Psoas muscle (tissue), 8 donors: Measurements from ENCODE around the gene MMP24. TPM values are rescaled to one million over a fixed set of nuclear protein-coding genes. Genes with fewer than 3 reads are reported as not detected.

Experiments used
- ATAC-seq, 4 donors: fragments of 200-7000 bp; cut with Tn5 transposase; one replicate each; pipeline ENCODE4 v1.9.1; 2020; ENCODE audit warnings: moderate library complexity in 3 of 4, mild to moderate bottlenecking in 2 of 4
- DNase-seq, 2 donors: peaks; one replicate each; pipeline ENCODE4 v3.0.0-alpha.2; 2020
- H3K27ac ChIP-seq: fragments of 200-600 bp; one replicate; pipeline ENCODE4 v1.8.0; 2022
- H3K27me3 ChIP-seq, 3 donors: fragments of 200-600 bp in 1 of 3; one replicate each; pipeline versions ENCODE4 v1.6.1 to v1.8.0; 2013 to 2022; ENCODE audit warnings: low read length in 2 of 3, mild to moderate bottlenecking in 2 of 3, moderate library complexity in 1 of 3; ENCODE audit not compliant: insufficient read depth in 3 of 3
- H3K36me3 ChIP-seq, 2 donors: fragments of 200-600 bp in 1 of 2; one replicate each; pipeline versions ENCODE4 v1.6.1 to v1.8.0; 2013 to 2022; ENCODE audit warnings: low read depth in 1 of 2, mild to moderate bottlenecking in 1 of 2, moderate library complexity in 1 of 2; ENCODE audit not compliant: insufficient read depth in 1 of 2
- H3K4me1 ChIP-seq: fragments of 200-600 bp; one replicate; pipeline ENCODE4 v1.8.0; 2022
- H3K4me3 ChIP-seq: fragments of 200-600 bp; one replicate; pipeline ENCODE4 v1.8.0; 2022; ENCODE audit warnings: mild to moderate bottlenecking
- H3K9me3 ChIP-seq: fragments of 200-600 bp; one replicate; pipeline ENCODE4 v1.8.0; 2022
- WGBS, 3 donors: extraction: QIAGEN DNeasy Blood & Tissue Kit; methylation state at CpG; one replicate each; pipeline versions ENCODE4 v1.1.6 to v1.1.7; 2013; 5-methylcytosine and 5-hydroxymethylcytosine counted together
- intact Hi-C, 2 donors: fragments of 100-400 bp; cut with DNase I; formaldehyde crosslinking; loops; one replicate each; pipeline versions ENCODE4 v1.11.0 to v1.14.2; 2022
- polyA plus RNA-seq, 3 donors: library from polyadenylated mRNA; stranded (reverse); fragments of 200-250 nt; gene quantifications; one replicate each; pipeline ENCODE4 v1.2.3, GENCODE V29; 2013
- total RNA-seq, 4 donors: library from RNA; stranded (reverse); fragmentation: NEBNext Ultra II Directional in 2 of 4; extraction: Animal tissue kit (Norgen Biotek cat#: 25700) in 2 of 4; gene quantifications; one replicate each; pipeline versions ENCODE4 v1.2.1 to v1.2.4, GENCODE V29; 2021 to 2023
- TF ChIP-seq, protein P1 (sequence below): fragments of 200-600 bp; IDR thresholded peaks from one replicate; pipeline ENCODE4 v1.8.0; 2022; ENCODE audit warnings: antibody characterized with exemption
- donor health status: healthy with polysubstance abuse.
- donor health status: DM: no; HTN: no; CAD: no; lungs with moderate emphysema.
- donor health status: Bipolar disorder and iron deficiency.
- donor health status: healthy.
- donor health status: DM: yes; HTN: yes; CAD: no.
- donor health status: DM: no; HTN: no; CAD: no.
- donor health status: DM: no; HTN: no; CAD: no.
- donor health status: DM: yes; HTN: yes; CAD: no.

Gene MMP24
- total and polyA plus RNA-seq, 7 donors: 0.01 to 0.27 (median 0.12) TPM; not detected in 1

DNA sequence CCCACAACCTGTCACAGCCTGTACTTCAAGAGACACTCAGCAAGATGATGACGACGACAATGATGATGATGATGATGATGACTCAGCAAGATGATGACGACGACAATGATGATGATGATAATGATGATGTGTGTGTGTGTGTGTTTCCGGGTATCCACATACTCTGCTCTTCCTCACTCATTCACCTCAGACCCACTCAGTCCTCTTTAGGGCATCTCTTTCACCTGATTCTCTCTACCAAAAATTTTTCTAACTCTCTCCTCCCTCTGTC is 59.3 kb downstream of the MMP24 start:
- ATAC-seq (no peak), DNase-seq (no peak)
- H3K36me3 ChIP-seq: peaks cover 0 to 22% of the 10 kb centered on the region in 2 donors
- H3K27me3 ChIP-seq: no peaks in the 10 kb centered on the region
- H3K4me1 ChIP-seq: peaks cover 11% of the 10 kb centered on the region
- 81 to 85% (median 83%) methylated on average over 5 of the region's 5 CpGs for WGBS, 3 donors
- no peak overlapping the region for H3K4me3 ChIP-seq
- no peaks in the 10 kb centered on the region for H3K9me3 ChIP-seq
- no peak overlapping the region for H3K27ac ChIP-seq
- intact Hi-C loops: loop anchor here in 1 of 2 donors (5.0 kb wide), 1 partner anchor 167 kb away; no protein-coding TSS in a partner anchor
- TF ChIP-seq, protein P1, sequence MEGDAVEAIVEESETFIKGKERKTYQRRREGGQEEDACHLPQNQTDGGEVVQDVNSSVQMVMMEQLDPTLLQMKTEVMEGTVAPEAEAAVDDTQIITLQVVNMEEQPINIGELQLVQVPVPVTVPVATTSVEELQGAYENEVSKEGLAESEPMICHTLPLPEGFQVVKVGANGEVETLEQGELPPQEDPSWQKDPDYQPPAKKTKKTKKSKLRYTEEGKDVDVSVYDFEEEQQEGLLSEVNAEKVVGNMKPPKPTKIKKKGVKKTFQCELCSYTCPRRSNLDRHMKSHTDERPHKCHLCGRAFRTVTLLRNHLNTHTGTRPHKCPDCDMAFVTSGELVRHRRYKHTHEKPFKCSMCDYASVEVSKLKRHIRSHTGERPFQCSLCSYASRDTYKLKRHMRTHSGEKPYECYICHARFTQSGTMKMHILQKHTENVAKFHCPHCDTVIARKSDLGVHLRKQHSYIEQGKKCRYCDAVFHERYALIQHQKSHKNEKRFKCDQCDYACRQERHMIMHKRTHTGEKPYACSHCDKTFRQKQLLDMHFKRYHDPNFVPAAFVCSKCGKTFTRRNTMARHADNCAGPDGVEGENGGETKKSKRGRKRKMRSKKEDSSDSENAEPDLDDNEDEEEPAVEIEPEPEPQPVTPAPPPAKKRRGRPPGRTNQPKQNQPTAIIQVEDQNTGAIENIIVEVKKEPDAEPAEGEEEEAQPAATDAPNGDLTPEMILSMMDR: no peak

DNA sequence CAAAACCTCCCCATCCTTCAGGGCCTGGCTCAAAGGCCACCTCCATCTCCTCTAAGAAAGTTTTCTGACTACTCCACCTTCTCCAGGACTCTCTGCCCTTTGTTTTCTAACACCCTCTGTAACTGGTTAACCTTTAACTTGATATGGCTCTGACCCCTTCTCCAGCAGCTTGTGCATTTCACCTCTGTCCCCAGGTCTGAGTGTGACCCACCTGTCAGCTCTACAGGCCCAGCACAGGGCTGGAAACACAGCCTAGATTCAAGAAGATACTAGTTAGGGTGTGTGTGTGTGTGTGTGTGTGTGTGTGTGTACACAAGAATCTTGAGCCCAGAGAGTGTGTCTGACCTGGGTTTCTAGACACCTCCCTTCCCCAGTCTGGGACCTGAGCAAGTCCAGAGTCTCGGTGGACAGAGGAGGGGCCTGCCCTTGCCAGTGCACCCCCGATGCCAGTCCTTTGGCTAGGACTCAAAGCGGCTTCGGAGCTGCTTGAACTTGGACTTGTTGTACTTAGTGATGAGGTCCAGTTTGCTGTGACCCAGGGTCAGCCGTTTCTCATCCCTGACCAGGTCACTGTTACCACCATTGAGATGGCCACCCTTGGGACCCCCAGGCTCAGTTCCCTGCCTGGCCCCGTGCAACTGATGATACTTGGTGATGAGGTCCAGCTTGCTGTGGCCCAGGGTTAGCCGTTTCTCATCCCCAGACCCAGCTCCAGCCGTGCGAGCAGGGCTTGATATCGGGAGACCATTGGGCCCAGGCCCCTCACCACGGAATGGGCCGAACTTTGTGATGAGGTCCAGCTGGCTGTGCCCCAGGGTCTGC is 59.8 kb downstream of the MMP24 start:
- Histone ChIP-seq H3K27me3 (no peaks in the 10 kb centered on the region), H3K4me3 (no peak overlapping the region), H3K4me1 (peaks cover 11% of the 10 kb centered on the region), H3K36me3 (peaks cover 0 to 17% of the 10 kb centered on the region in 2 donors), H3K27ac (no peak overlapping the region), H3K9me3 (no peaks in the 10 kb centered on the region)
- intact Hi-C loops: loop anchor here in 1 of 2 donors (5.0 kb wide), 1 partner anchor 166 kb away; no protein-coding TSS in a partner anchor
- no peak for DNase-seq
- ATAC-seq: no peak
- WGBS, 3 donors: 89 to 92% (median 91%) methylated on average over 12 of the region's 12 CpGs
- TF ChIP-seq, protein P1: no peak

DNA sequence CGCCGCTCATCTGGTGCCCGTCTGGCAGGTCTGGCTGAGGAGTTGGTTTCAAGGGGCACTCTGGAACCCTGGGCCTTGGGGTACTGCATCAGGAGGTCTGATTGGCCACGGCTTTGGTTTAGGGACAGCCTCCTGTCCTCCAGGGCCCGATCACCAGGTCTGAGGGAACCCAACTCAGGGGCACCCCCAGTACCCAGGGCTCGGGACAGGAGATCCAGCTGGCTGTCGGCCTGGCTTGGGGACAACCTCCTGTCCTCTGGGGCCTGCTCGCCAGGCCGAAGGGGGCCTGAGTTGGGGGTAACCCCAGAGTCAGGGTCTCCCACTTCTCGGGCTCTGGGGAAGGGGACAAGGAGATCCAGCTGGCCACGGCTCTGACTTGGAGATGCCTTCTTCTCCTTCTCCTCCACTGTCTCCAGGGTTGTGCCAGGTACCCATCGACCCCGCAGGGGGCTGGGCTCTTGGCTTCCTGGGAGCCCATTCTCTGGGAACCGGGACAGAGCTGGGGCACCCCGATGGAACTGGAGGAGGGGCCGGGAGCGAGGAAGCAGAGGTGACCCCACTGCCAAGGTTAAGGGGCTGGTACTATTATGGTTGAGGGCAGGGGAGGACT is 60.5 kb downstream of the MMP24 start:
- Histone ChIP-seq H3K9me3 (no peaks in the 10 kb centered on the region), H3K36me3 (peaks cover 0 to 10% of the 10 kb centered on the region in 2 donors), H3K27me3 (peaks cover 0 to 4% (median 0%) of the 10 kb centered on the region in 3 donors), H3K27ac (no peak overlapping the region), H3K4me1 (peaks cover 11% of the 10 kb centered on the region), H3K4me3 (no peak overlapping the region)
- intact Hi-C loops: loop anchor here in 1 of 2 donors (5.0 kb wide), 1 partner anchor 165 kb away; no protein-coding TSS in a partner anchor
- ATAC-seq: no peak
- TF ChIP-seq, protein P1: no peak
- DNase-seq: no peak
- WGBS, 3 donors: 83 to 87% (median 84%) methylated on average over 15 to 17 of the region's 17 CpGs

DNA sequence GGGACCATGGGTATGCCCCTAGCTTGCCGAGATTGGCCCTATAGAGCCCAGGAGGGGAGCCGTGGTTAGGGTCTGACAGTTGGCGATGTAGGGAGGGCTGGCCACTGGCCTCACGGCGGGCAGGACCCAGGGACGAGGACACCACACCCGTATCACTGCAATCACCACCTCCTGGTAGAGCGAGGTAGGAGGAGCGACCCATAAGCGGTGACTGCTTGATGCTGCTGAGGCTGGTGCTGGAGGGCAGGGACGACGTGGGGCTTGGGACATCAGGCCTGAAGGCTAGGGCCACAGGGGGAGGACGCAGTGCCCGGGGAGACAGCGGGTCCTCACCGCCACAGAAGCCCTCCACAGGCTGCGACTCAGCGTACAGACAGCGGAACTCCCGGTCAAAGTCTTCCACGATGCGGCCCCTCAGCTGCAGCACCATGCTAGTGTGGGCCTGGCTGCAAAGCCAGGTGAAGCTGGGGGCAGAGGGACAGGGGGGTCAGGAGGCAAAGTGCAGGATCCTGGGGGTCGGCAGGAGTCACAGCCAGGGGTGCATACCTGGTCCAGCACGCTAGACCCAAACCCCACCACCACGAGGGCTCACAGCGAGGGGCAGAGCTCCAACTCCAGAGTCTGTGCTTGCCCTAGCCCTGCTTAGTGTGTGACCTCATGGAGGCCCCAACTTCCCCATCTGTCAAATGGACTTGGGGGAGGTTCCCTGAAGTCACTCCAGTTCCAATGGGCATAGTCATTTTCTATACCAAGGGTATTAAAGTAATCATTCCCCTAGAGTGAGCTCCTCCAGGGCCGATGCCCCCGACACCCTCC is 61.2 kb downstream of the MMP24 start:
- Histone ChIP-seq H3K4me1 (peaks cover 11% of the 10 kb centered on the region), H3K36me3 (peaks cover 0 to 3% of the 10 kb centered on the region in 2 donors), H3K27ac (no peak overlapping the region), H3K27me3 (peaks cover 0 to 11% (median 0%) of the 10 kb centered on the region in 3 donors), H3K9me3 (no peaks in the 10 kb centered on the region), H3K4me3 (no peak overlapping the region)
- no peak for DNase-seq
- intact Hi-C loops: loop anchor here in 1 of 2 donors (5.0 kb wide), 1 partner anchor 165 kb away; no protein-coding TSS in a partner anchor
- TF ChIP-seq, protein P1: no peak
- ATAC-seq: no peak
- 81 to 82% (median 82%) methylated on average over 26 to 28 of the region's 28 CpGs for WGBS, 3 donors
